K562 (cell line): Measurements from ENCODE around the gene WNT3. TPM values are rescaled to one million over a fixed set of nuclear protein-coding genes. Genes with fewer than 3 reads are reported as not detected.

Source experiments
- ATAC-seq: fragments of 200-7000 bp; cut with Tn5 transposase; 3 replicates; pipeline ENCODE4 v1.9.1; 2020; ENCODE audit warnings: moderate library complexity
- BruUV-seq: library from RNA; stranded (reverse); fragments of 400-500 nt; replicated peaks from 2 replicates; lab custom pipeline; 2021; lab: Mats Ljungman, UMichigan
- CTCF ChIA-PET: fragments of 300-600 bp; formaldehyde crosslinking; extraction: SDS; loops from one replicate; lab custom pipeline; 2021; ENCODE audit warnings: low intra/inter-chr PET ratio; lab: Yijun Ruan, JAX
- POLR2A ChIA-PET: fragments of 300-600, 350-650 bp; sonication (Branson Sonifier 250); formaldehyde crosslinking; extraction: SDS; loops from one replicate; lab custom pipeline; 2021; ENCODE audit warnings: antibody characterized with exemption, inconsistent platforms; lab: Yijun Ruan, JAX
- DNase-seq, 4 experiments: peaks; one replicate each; pipeline versions ENCODE4 v3.0.0 to v3.0.0-alpha.2; 2011 to 2018; ENCODE audit warnings: low spot score in 3 of 4, mixed read lengths in 3 of 4; ENCODE audit errors: extremely low read depth in 1 of 4
- FAIRE-seq: peaks from 2 replicates; lab custom pipeline; 2011; peaks lifted over from hg19 to GRCh38; lab: Jason Lieb, UNC
- H2AFZ ChIP-seq: 2 replicates; pipeline ENCODE4 v1.6.0; 2011; ENCODE audit warnings: low read depth, low read length, control low read depth, inconsistent platforms
- H3K27ac ChIP-seq: fragments of 200-600 bp; 3 replicates; pipeline ENCODE4 v1.8.0; 2011; ENCODE audit warnings: low read depth, mild to moderate bottlenecking, control low read depth, inconsistent platforms, low read length, moderate library complexity, mixed read lengths; ENCODE audit errors: extremely low read depth
- H3K27me3 ChIP-seq, 2 experiments: fragments of 300-600 bp in 1 of 2; 2 replicates in 1 of 2; 3 replicates in 1 of 2; pipeline versions ENCODE4 v1.6.0 to v1.8.0; 2011; ENCODE audit warnings: inconsistent platforms in 2 of 2, low read length in 2 of 2, mild to moderate bottlenecking in 1 of 2, mixed read lengths in 1 of 2, moderate library complexity in 1 of 2; ENCODE audit not compliant: control insufficient read depth in 2 of 2, insufficient read depth in 2 of 2
- H3K36me3 ChIP-seq: fragments of 300-600 bp; 3 replicates; pipeline ENCODE4 v1.8.0; 2011; ENCODE audit warnings: mild to moderate bottlenecking, low read length, inconsistent platforms; ENCODE audit not compliant: control insufficient read depth, insufficient read depth
- H3K4me1 ChIP-seq, 2 experiments: fragments of 200-600 bp in 1 of 2; replicated peaks in 1 of 2; 2 replicates in 1 of 2; 3 replicates in 1 of 2; pipeline versions ENCODE4 v1.5.1 to v1.8.0; 2011; ENCODE audit warnings: inconsistent platforms in 2 of 2, low read length in 2 of 2, mild to moderate bottlenecking in 1 of 2, mixed read lengths in 1 of 2, moderate library complexity in 1 of 2; ENCODE audit not compliant: control insufficient read depth in 2 of 2, insufficient read depth in 2 of 2
- H3K4me2 ChIP-seq: 2 replicates; pipeline ENCODE4 v1.6.1; 2011; ENCODE audit warnings: low read length, control low read depth, inconsistent platforms, mixed read lengths; ENCODE audit not compliant: insufficient read depth
- H3K4me3 ChIP-seq: fragments of 200-600 bp; sonication (generic), shearing (Covaris generic); 2 replicates; pipeline ENCODE4 v1.5.1; 2016; ENCODE audit warnings: control low read depth, inconsistent platforms
- H3K79me2 ChIP-seq: fragments of 200-600 bp; 3 replicates; pipeline ENCODE4 v1.8.0; 2011; ENCODE audit warnings: low read length, inconsistent platforms; ENCODE audit not compliant: control insufficient read depth, insufficient read depth
- H3K9ac ChIP-seq, 2 experiments: 2 replicates each; pipeline versions ENCODE4 v1.6.0 to v1.6.1; 2011; ENCODE audit warnings: low read depth in 2 of 2, low read length in 2 of 2, control low read depth in 1 of 2, inconsistent platforms in 1 of 2, mild to moderate bottlenecking in 1 of 2, mixed read lengths in 1 of 2; ENCODE audit not compliant: insufficient read depth in 1 of 2
- H3K9me1 ChIP-seq: one replicate; pipeline ENCODE4 v1.6.0; 2011; ENCODE audit warnings: inconsistent platforms, mild to moderate bottlenecking, low read length, moderate library complexity; ENCODE audit not compliant: control insufficient read depth, insufficient read depth
- H3K9me3 ChIP-seq: replicated peaks from 2 replicates; pipeline ENCODE4 v1.5.1; 2011; ENCODE audit warnings: low read depth, low read length, inconsistent platforms; ENCODE audit not compliant: control insufficient read depth, insufficient read depth
- H4K20me1 ChIP-seq: replicated peaks from 2 replicates; pipeline ENCODE4 v1.6.1; 2011; ENCODE audit warnings: low read length, inconsistent platforms, mixed read lengths; ENCODE audit not compliant: control insufficient read depth, insufficient read depth
- ERF ChIP-seq: fragments of 450-650 bp; formaldehyde crosslinking; IDR thresholded peaks from 2 replicates; pipeline ENCODE4 v1.4.0; 2020; ENCODE audit warnings: mild to moderate bottlenecking, mixed read lengths
- MCM7 ChIP-seq, 2 experiments: fragments of 450-650 bp; IDR thresholded peaks; 2 replicates each; pipeline ENCODE4 v1.6.1; 2016 to 2018
- TAF9B ChIP-seq: fragments of 450-650 bp; IDR thresholded peaks from 2 replicates; pipeline ENCODE4 v1.6.1; 2018; ENCODE audit warnings: mild to moderate bottlenecking; ENCODE audit not compliant: partially characterized antibody
- TOE1 ChIP-seq, 2 experiments: fragments of 450-650 bp in 1 of 2; sonication (generic) in 1 of 2; formaldehyde crosslinking in 1 of 2; IDR thresholded peaks; 2 replicates each; pipeline versions ENCODE4 v1.7.1 to v1.8.0; 2016 to 2022; ENCODE audit warnings: borderline replicate concordance in 2 of 2, mild to moderate bottlenecking in 2 of 2, antibody characterized with exemption in 1 of 2, inconsistent platforms in 1 of 2, low read depth in 1 of 2, missing genetic modification reagents in 1 of 2, moderate library complexity in 1 of 2
- ZNF263 ChIP-seq: sonication (generic); formaldehyde crosslinking; IDR thresholded peaks from 2 replicates; pipeline ENCODE4 v1.8.0; 2022; ENCODE audit warnings: mild to moderate bottlenecking, missing genetic modification reagents, borderline replicate concordance
- WGBS: fragments of 100-300 bp; shearing (Covaris generic); methylation state at CpG from one replicate; pipeline ENCODE4 v1.1.6; 2016; ENCODE audit warnings: low coverage, mixed read lengths; ENCODE audit not compliant: insufficient coverage; ENCODE audit errors: missing lambda C conversion rate; 5-methylcytosine and 5-hydroxymethylcytosine counted together
- in situ Hi-C: fragments of 300-500 bp; cut with MboI; formaldehyde crosslinking; loops from 4 replicates; pipeline ENCODE4 v1.15.0; 2018; ENCODE audit warnings: inconsistent platforms, mixed read lengths
- intact Hi-C: fragments of 100-400 bp; cut with micrococcal nuclease; formaldehyde crosslinking; loops from 2 replicates; pipeline ENCODE4 v1.14.2; 2022
- polyA plus RNA-seq, 8 experiments: library from polyadenylated mRNA; depleted of rRNA in 4 of 8; stranded (reverse) in 5 of 8; unstranded in 3 of 8; fragments of >200 nt; fragmentation: Nextera tagmentation in 2 of 8; fragmentation: Illumina TruSeq in 1 of 8; extraction: Ambion mirVana in 2 of 8; extraction: Trizol in 1 of 8; gene quantifications; 2 replicates each; pipeline versions ENCODE4 v1.2.1 to v1.2.3, GENCODE V29; 2011 to 2014; ENCODE audit warnings: inconsistent platforms in 1 of 8, missing spikeins in 1 of 8
- total RNA-seq, 7 experiments: library from RNA; depleted of rRNA in 6 of 7; stranded (reverse); fragments of >200 nt in 6 of 7; fragmentation: Illumina TruSeq in 2 of 7; extraction: Trizol in 2 of 7; gene quantifications; 2 replicates each; pipeline versions ENCODE4 v1.2.1 to v1.2.3, GENCODE V29; 2011 to 2021; ENCODE audit warnings: low replicate concordance in 1 of 7

Gene WNT3
- total and polyA plus RNA-seq, 9 of the 15 experiments (the other 6 are each of a cell fraction or from before 2014, with no cell fraction given), result 1.5 to 6.1 (median 3.3) TPM

DNA sequence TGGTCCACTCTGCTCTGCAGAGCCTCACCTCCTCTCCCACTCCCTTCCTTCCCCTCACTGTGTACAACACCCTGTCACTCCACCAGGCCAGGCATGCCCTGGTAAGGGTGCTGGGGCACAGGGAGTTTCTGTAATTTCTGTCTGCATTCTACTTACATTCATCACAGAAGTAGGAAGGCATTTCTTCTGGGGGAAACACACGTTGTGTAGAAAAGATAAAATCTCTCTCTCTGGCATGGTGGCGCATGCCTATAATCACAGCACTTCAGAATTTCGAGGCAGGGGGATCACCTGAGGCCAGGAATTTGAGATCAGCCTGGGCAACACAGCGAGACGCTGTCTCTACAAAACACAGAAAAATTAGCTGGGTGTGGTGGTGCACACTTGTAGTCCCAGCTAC, 27.0 kb downstream of the WNT3 start:
- Histone ChIP-seq H3K4me2 (no peak overlapping the region), H3K9me1 (no peaks in the 10 kb centered on the region), H3K4me3 (no peak overlapping the region), H3K27me3 (no peaks in the 10 kb centered on the region), H3K36me3 (no peaks in the 10 kb centered on the region), H3K9me3 (no peaks in the 10 kb centered on the region), H3K79me2 (no peaks in the 10 kb centered on the region), H3K4me1 (peaks cover 26 to 30% of the 10 kb centered on the region in 2 experiments), H2AFZ (no peak overlapping the region), H3K27ac (no peak overlapping the region)
- intact Hi-C loops, result no loop called here
- in situ Hi-C loops, result no loop called here
- POLR2A ChIA-PET, result interaction anchor here (0.6 kb wide), 1 partner anchor 842 kb away, joined by 3 read pairs; no protein-coding TSS in a partner anchor
- FAIRE-seq (no peak), ATAC-seq (no peak)
- TF ChIP-seq TOE1 (IDR thresholded peaks at IDR 0.05; ENCODE audit: borderline replicate concordance) (no peak), TOE1 (CRISPR knock-in tag; IDR thresholded peaks at IDR 0.05; ENCODE audit: borderline replicate concordance, low read depth) (no peak), ERF (CRISPR knock-in tag) (no peak), TAF9B (no peak)
- TF ChIP-seq, all 486 proteins: peak for 0
- Histone ChIP-seq H4K20me1 (no peaks in the 10 kb centered on the region), H3K9ac (no peak overlapping the region)
- BruUV-seq, result no TSS peak
- CTCF ChIA-PET, result no interaction called here
- 53% methylated on average over 5 of the region's 5 CpGs for WGBS
- DNase-seq, result no peak

- H3K4me1 ChIP-seq, result peaks cover 29% of the 10 kb centered on the region in 2 experiments
- H3K36me3 ChIP-seq, result no peaks in the 10 kb centered on the region
- DNase-seq (no peak), ATAC-seq (no peak), FAIRE-seq (no peak)
- no peak overlapping the region for H3K27ac ChIP-seq
- H3K27me3 ChIP-seq, result no peaks in the 10 kb centered on the region
- no TSS peak for BruUV-seq
- H3K79me2 ChIP-seq, result no peaks in the 10 kb centered on the region
- no peaks in the 10 kb centered on the region for H4K20me1 ChIP-seq
- no peak for TF ChIP-seq MCM7 (IDR thresholded peaks at IDR 0.05)
- peak; percentile 53; the same call in 1 of the 2 replicates for TF ChIP-seq ZNF263 (CRISPR knock-in tag)
- H3K9ac ChIP-seq, result no peak overlapping the region; a peak in 1 of 4 replicates
- intact Hi-C loops (no loop called here), in situ Hi-C loops (no loop called here)
- POLR2A ChIA-PET, result interaction anchor here (1.0 kb wide), 1 partner anchor 13 kb away, joined by 3 read pairs; no protein-coding TSS in a partner anchor
- no peak overlapping the region for H2AFZ ChIP-seq
- WGBS, result 67% methylated on average over 3 of the region's 3 CpGs
- no peak overlapping the region for H3K4me2 ChIP-seq
- CTCF ChIA-PET, result no interaction called here
- no peaks in the 10 kb centered on the region for H3K9me3 ChIP-seq
- H3K4me3 ChIP-seq, result no peak overlapping the region
- no peaks in the 10 kb centered on the region for H3K9me1 ChIP-seq
Observed at GRCh38 chr17:46790216-46790615, 28.3 kb downstream of the WNT3 start.
